ENCODE results near the gene KIF2C. TPM values are rescaled to one million over a fixed set of nuclear protein-coding genes. Genes with fewer than 3 reads are reported as not detected.

Gene KIF2C
- total RNA-seq, result 1.6 TPM
- long read RNA-seq, partial matches to known transcripts, result 0 of 1 reads
- long read RNA-seq, other reads (novel, unspliced or antisense), result 0 of 1 reads

- Histone ChIP-seq H3K36me3 (no peaks in the 10 kb centered on the region), H3K27ac (replicated peaks) (peak within 1 kb of the TSS; percentile 93), H3K27me3 (ENCODE audit: low read depth) (no peaks in the 10 kb centered on the region), H3K4me1 (peaks cover 14% of the 10 kb centered on the region), H3K4me3 (peak within 1 kb of the TSS; percentile 74), H3K9me3 (replicated peaks) (no peaks in the 10 kb centered on the region)
- intact Hi-C loops (cut with micrococcal nuclease), result no loop called here
- TF ChIP-seq CTCF (IDR thresholded peaks at IDR 0.05; ENCODE audit: borderline replicate concordance), result peak; percentile 31
- DNase-seq, result peak; percentile 97
These were observed at the start of gene KIF2C for GRCh38 chr1:44739307-44740178. KIF2C (plus strand) TSS chr1:44739837; CDS start chr1:44739933, 96 bp downstream.

- Histone ChIP-seq H3K9me3 (replicated peaks) (no peaks in the 10 kb centered on the region), H3K27ac (replicated peaks) (no peak overlapping the region), H3K36me3 (no peaks in the 10 kb centered on the region), H3K27me3 (ENCODE audit: low read depth) (peaks cover 6% of the 10 kb centered on the region), H3K4me1 (no peaks in the 10 kb centered on the region), H3K4me3 (no peak overlapping the region)
- no peak for TF ChIP-seq CTCF (IDR thresholded peaks at IDR 0.05; ENCODE audit: borderline replicate concordance)
- no peak for DNase-seq
- intact Hi-C loops (cut with micrococcal nuclease), result no loop called here
These were observed 46.5 kb upstream of the KIF2C start for GRCh38 chr1:44693159-44693558.

- no peak for DNase-seq
- Histone ChIP-seq H3K4me1 (no peaks in the 10 kb centered on the region), H3K9me3 (replicated peaks) (no peaks in the 10 kb centered on the region), H3K27me3 (ENCODE audit: low read depth) (peaks cover 6% of the 10 kb centered on the region), H3K27ac (replicated peaks) (no peak overlapping the region), H3K36me3 (no peaks in the 10 kb centered on the region), H3K4me3 (no peak overlapping the region)
- TF ChIP-seq CTCF (IDR thresholded peaks at IDR 0.05; ENCODE audit: borderline replicate concordance), result no peak
- intact Hi-C loops (cut with micrococcal nuclease), result no loop called here
These were observed 45.7 kb upstream of the KIF2C start for GRCh38 chr1:44693900-44694299.

- Histone ChIP-seq H3K27ac (replicated peaks) (no peak overlapping the region), H3K4me1 (no peaks in the 10 kb centered on the region), H3K36me3 (no peaks in the 10 kb centered on the region), H3K9me3 (replicated peaks) (no peaks in the 10 kb centered on the region), H3K27me3 (ENCODE audit: low read depth) (peaks cover 4% of the 10 kb centered on the region), H3K4me3 (no peak overlapping the region)
- no peak for DNase-seq
- no peak for TF ChIP-seq CTCF (IDR thresholded peaks at IDR 0.05; ENCODE audit: borderline replicate concordance)
- intact Hi-C loops (cut with micrococcal nuclease), result no loop called here
These were observed 44.7 kb upstream of the KIF2C start for GRCh38 chr1:44694863-44695478.

GRCh38 chr1:44695671-44696070 lies 44.0 kb upstream of the KIF2C start:
- no peaks in the 10 kb centered on the region for H3K9me3 ChIP-seq (replicated peaks)
- H3K27me3 ChIP-seq (ENCODE audit: low read depth), result no peaks in the 10 kb centered on the region
- DNase-seq, result no peak
- no peaks in the 10 kb centered on the region for H3K4me1 ChIP-seq
- no peak overlapping the region for H3K4me3 ChIP-seq
- no peak for TF ChIP-seq CTCF (IDR thresholded peaks at IDR 0.05; ENCODE audit: borderline replicate concordance)
- intact Hi-C loops (cut with micrococcal nuclease), result no loop called here
- no peaks in the 10 kb centered on the region for H3K36me3 ChIP-seq
- H3K27ac ChIP-seq (replicated peaks), result no peak overlapping the region

All from left ventricle myocardium inferior (tissue), 1 donor.